ENCODE data around the gene CDK16.

CDK16 gene

GRCh38 chrX:47172971-47173792 lies 45.3 kb upstream of the CDK16 start:
- DNase-seq (ENCODE audit: low read depth) = no peak
- no peak overlapping the region for H3K4me3 ChIP-seq (replicated peaks; ENCODE audit: low read depth, low read length)
- no peak for TF ChIP-seq CTCF (IDR thresholded peaks at IDR 0.05; ENCODE audit: low read length, missing control alignments)

GRCh38 chrX:47174376-47174775 lies 44.1 kb upstream of the CDK16 start:
- no peak for TF ChIP-seq CTCF (IDR thresholded peaks at IDR 0.05; ENCODE audit: low read length, missing control alignments)
- DNase-seq (ENCODE audit: low read depth) = no peak
- H3K4me3 ChIP-seq (replicated peaks; ENCODE audit: low read depth, low read length) = no peak overlapping the region

GRCh38 chrX:47174846-47175587 lies 43.5 kb upstream of the CDK16 start:
- DNase-seq (ENCODE audit: low read depth) = no peak
- no peak overlapping the region for H3K4me3 ChIP-seq (replicated peaks; ENCODE audit: low read depth, low read length)
- no peak for TF ChIP-seq CTCF (IDR thresholded peaks at IDR 0.05; ENCODE audit: low read length, missing control alignments)

- no peak for DNase-seq (ENCODE audit: low read depth)
- no peak for TF ChIP-seq CTCF (IDR thresholded peaks at IDR 0.05; ENCODE audit: low read length, missing control alignments)
- no peak overlapping the region for H3K4me3 ChIP-seq (replicated peaks; ENCODE audit: low read depth, low read length)
Measured at GRCh38 chrX:47175588-47175980, 42.9 kb upstream of the CDK16 start.

- DNase-seq (ENCODE audit: low read depth) = no peak
- no peak for TF ChIP-seq CTCF (IDR thresholded peaks at IDR 0.05; ENCODE audit: low read length, missing control alignments)
- no peak overlapping the region for H3K4me3 ChIP-seq (replicated peaks; ENCODE audit: low read depth, low read length)
Measured at GRCh38 chrX:47176101-47176740, 42.3 kb upstream of the CDK16 start.

GRCh38 chrX:47177079-47177478 lies 41.4 kb upstream of the CDK16 start:
- no peak for DNase-seq (ENCODE audit: low read depth)
- no peak for TF ChIP-seq CTCF (IDR thresholded peaks at IDR 0.05; ENCODE audit: low read length, missing control alignments)
- H3K4me3 ChIP-seq (replicated peaks; ENCODE audit: low read depth, low read length) = no peak overlapping the region

Measured in fibroblast of pulmonary artery (primary cell).